Ectodermal cell (in vitro differentiated cells): ENCODE data around the gene SLC6A9.
A peak's percentile ranks its signal among the peaks of the same experiment; 100 is the strongest.

Experiments
- H3K27ac ChIP-seq: 2 replicates; pipeline ENCODE4 v1.7.0; 2013; ENCODE audit warnings: mild to moderate bottlenecking, low read depth, low read length; ENCODE audit not compliant: insufficient read depth, poor library complexity, severe bottlenecking
- H3K27me3 ChIP-seq: 2 replicates; pipeline ENCODE4 v1.7.0; 2013; ENCODE audit warnings: mild to moderate bottlenecking, low read length; ENCODE audit not compliant: insufficient read depth, control insufficient read depth, poor library complexity, severe bottlenecking
- H3K36me3 ChIP-seq: one replicate; pipeline ENCODE4 v1.7.0; 2013; ENCODE audit warnings: low read length; ENCODE audit not compliant: control insufficient read depth, insufficient read depth
- H3K4me1 ChIP-seq: one replicate; pipeline ENCODE4 v1.7.0; 2013; ENCODE audit warnings: low read length; ENCODE audit not compliant: control insufficient read depth, insufficient read depth
- H3K4me3 ChIP-seq: 2 replicates; pipeline ENCODE4 v1.7.0; 2013; ENCODE audit warnings: low read depth, low read length, control low read depth; ENCODE audit not compliant: insufficient read depth
- H3K9me3 ChIP-seq: 2 replicates; pipeline ENCODE4 v1.7.0; 2013; ENCODE audit warnings: mild to moderate bottlenecking, low read length, moderate library complexity; ENCODE audit not compliant: control insufficient read depth
- WGBS, 2 experiments: methylation state at CpG; one replicate each; pipeline ENCODE4 v1.1.7; 2013; ENCODE audit warnings: missing lambda C conversion rate in 2 of 2; 5-methylcytosine and 5-hydroxymethylcytosine counted together

The SLC6A9 gene

DNA sequence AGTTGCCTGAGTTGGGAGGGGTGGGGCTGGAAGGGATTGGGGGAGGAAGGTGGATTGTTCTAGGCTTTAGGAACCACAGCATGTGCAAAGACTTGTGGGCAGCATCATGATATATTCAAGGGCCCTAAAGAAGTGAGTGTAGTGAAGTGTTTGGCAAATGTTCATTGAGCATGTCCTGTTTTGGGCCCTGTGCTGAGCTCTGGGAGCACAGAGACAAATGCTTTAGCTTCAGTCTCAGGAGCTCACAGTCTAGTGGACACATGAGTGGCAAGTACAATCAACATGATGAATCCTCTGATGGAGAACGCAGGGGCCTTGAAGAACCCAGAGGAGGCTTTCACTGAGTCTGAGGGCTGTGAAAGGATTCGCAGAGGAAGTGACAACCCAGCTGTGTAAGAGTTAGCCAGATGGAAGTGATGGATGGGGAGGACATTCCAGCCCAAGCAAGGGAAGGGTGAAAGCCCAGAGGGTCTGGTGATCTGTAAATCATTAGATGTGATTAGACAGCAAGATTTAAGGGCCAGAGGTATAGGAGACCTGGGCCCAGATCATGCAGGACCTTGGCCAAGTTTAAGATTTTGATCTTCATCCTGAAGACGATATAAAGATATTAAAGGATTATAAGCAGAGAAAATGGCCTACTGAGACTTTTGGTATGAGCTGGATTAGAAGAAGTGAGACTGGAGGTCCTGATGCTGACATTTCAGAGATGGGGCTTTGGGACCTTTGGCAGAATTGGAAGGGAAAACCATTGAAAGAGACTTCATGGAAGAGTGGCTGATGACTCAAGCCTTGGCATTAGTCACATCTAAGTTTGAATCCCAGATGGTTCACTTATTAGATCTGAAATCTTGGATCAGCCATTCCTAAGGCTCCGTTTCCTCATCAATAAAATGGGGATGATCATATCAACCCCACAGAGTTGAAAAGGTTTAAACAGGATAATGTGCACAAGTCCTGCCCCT is 80.0 kb downstream of the SLC6A9 start:
- WGBS, 2 experiments, result 93 to 95% methylated on average over 4 of the region's 4 CpGs
- Histone ChIP-seq H3K27ac (no peak overlapping the region), H3K27me3 (no peaks in the 10 kb centered on the region), H3K4me1 (peaks cover 13% of the 10 kb centered on the region), H3K4me3 (no peak overlapping the region), H3K9me3 (no peaks in the 10 kb centered on the region), H3K36me3 (no peaks in the 10 kb centered on the region)

DNA sequence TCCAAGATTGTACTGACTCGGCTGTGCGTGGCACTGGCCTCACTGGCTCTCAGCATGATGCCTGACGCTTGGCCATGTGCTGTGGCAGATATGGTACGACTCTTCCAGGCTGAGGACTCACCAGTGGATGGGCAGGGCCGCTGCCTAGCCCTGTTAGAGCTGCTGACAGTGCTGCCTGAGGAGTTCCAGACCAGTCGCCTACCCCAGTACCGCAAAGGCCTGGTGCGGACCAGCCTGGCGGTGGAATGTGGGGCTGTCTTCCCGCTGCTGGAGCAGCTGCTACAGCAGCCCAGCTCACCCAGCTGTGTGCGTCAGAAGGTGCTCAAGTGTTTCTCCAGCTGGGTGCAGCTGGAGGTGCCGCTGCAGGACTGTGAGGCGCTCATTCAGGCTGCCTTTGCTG is 81.6 kb downstream of the SLC6A9 start:
- Histone ChIP-seq H3K36me3 (no peaks in the 10 kb centered on the region), H3K27me3 (no peaks in the 10 kb centered on the region), H3K9me3 (no peaks in the 10 kb centered on the region), H3K27ac (no peak overlapping the region), H3K4me3 (no peak overlapping the region), H3K4me1 (peaks cover 13% of the 10 kb centered on the region)
- 86 to 88% methylated on average over 13 of the region's 13 CpGs for WGBS, 2 experiments

DNA sequence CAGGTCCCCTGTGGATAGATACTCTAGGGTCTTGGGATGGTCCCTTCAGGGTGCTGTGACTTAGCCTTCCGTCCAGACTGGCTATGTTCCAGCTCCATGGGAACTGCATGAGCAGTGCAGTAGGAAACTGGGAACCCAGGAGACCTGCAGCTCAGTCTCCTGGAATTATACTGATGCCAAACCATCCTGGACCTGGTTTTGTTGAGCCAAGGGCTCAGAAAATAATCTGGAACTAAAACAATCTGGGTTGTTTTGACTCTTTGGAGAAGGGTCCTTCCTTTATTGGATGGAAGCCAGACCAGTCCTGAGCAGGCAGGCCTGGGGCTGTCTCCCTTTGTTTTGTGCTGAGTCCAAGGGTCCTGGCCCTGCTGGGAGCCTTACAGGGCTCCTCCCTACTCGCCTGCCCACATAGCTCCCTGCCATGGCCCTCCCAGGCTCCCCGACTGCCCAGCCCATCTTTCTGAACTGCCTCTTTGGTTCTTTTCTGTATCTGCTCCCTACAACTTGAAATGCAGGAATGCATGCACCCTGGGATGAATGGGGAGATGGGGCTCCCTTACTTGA is 83.3 kb downstream of the SLC6A9 start:
- H3K9me3 ChIP-seq, result no peaks in the 10 kb centered on the region
- WGBS, 2 experiments, result 54 to 67% methylated on average over 3 of the region's 3 CpGs

DNA sequence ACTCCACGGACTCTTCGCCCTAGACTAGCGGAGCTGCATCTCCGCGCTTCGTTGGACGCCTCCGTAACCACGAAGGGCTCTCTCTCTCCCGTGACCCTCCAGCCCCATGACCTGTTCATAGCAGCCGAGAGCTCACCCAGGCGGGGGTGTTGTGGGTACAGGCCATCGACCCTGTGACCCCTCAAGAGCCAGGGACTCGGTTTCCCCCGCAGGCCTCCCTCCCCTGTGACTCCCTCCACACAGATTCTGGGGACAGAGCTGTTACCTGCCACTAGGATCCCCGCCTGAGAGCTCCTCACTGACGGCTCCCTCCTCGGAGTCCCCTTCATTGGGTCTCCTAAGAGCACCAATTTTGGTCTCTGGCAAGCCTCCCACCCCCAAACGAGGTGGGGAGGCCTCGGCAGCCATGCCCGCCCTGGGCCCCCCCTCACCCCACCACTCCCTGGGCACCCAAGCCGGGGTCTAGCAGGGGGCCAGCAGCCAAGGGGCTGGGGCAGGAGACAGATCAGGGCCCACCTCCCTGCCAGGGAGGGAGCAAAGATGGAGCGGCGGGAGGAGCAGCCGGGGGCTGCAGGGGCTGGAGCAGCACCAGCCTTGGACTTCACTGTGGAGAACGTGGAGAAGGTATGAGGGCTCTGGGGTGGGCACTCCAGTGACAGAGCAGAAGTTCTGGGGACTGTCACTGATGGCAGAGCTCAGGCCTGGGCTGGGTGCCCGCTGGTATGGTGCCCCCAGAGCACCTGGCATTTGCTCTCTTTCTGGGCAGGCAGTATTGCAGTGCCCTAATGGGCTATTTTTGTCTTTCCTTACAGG is 84.0 kb downstream of the SLC6A9 start:
- Histone ChIP-seq H3K36me3 (no peaks in the 10 kb centered on the region), H3K4me3 (peak overlapping the region; percentile 89), H3K27ac (peak overlapping the region; percentile 98), H3K9me3 (no peaks in the 10 kb centered on the region), H3K27me3 (no peaks in the 10 kb centered on the region), H3K4me1 (peaks cover 7% of the 10 kb centered on the region)
- WGBS, 2 experiments, result 14 to 15% methylated on average over 27 of the region's 27 CpGs

More for the DNA sequence above, 83.3 kb downstream of the SLC6A9 start:
- Histone ChIP-seq H3K4me3 (no peak overlapping the region), H3K27ac (no peak overlapping the region), H3K4me1 (peaks cover 7% of the 10 kb centered on the region), H3K27me3 (no peaks in the 10 kb centered on the region), H3K36me3 (no peaks in the 10 kb centered on the region)
